ENCODE results near the gene BRDT.

Gene BRDT

GRCh38 chr1:91949356-91949699 lies at the start of gene BRDT:
Gene BRDT (plus strand): TSS chr1:91949401. CDS start chr1:91962755, 13,354 bp downstream.
- DNase-seq (ENCODE audit: low read depth), result no peak

- peak; percentile 93 for DNase-seq (ENCODE audit: low read depth)
These were observed 48.6 kb upstream of the BRDT start for GRCh38 chr1:91900562-91900961.

- no peak for DNase-seq (ENCODE audit: low read depth)
These were observed 48.0 kb upstream of the BRDT start for GRCh38 chr1:91901231-91901630.

- DNase-seq (ENCODE audit: low read depth), result no peak
These were observed 36.9 kb upstream of the BRDT start for GRCh38 chr1:91912266-91912665.

DNA sequence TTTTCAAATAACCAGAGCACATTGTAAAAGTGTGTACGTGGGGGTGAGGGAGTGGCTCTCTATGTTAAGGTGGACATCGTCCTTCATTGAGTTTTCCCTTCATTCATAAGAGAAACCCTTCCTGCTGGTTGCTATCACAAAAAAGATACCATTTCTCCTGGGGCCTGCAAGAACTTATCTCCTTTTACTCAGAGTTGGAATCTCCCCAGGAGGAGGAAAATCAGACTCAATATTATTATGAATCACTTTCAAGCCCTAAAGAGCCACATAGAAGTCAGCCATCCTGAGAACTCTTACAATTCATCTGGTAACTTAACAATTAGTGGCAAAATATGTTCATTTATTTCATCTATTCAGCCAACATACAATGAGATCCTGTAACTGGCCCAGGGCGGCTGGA lies 36.2 kb upstream of the BRDT start:
- no peak for DNase-seq (ENCODE audit: low read depth)

- DNase-seq (ENCODE audit: low read depth), result no peak
These were observed 33.2 kb upstream of the BRDT start for GRCh38 chr1:91916046-91916445.

- DNase-seq (ENCODE audit: low read depth), result no peak
These were observed 32.3 kb upstream of the BRDT start for GRCh38 chr1:91916811-91917460.

DNA sequence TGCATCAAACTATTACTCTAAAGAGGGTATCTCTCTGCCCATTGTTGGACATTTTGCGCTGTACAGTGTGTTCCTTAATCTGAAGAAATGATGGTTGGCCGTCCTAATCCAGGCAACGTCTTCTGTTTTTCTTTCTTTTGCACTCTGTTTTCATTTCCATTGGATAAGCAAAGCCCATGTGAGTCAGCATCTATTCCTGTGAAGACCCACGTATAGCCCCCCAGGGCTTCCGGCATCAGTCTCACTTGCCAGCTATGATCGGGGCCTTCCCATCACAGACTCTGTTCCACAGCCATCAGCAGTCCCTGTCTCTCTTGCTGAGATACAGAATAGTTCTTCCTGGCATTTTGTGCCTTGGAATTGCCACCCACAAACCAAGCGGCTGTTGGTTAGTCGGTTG lies 29.2 kb upstream of the BRDT start:
- DNase-seq (ENCODE audit: low read depth), result no peak

DNA sequence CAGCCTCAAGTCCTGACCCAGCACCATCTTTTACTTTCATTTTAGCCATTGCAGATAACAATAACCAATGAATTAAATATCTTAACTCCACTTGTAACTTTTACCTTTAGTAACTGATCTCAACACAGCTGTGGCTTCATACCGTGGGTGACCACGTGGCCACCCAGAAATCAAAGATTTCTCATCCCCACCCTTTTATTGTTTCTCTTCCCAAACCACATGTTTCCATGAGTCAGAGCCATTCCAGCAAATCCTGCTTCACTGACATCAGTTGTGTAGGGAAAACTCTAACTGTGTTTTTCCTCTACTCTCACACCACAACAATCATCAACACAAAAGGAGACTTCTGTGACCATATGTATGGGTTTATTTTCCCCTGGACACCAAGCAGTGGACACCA lies 25.1 kb upstream of the BRDT start:
- DNase-seq (ENCODE audit: low read depth), result peak; percentile 63

DNA sequence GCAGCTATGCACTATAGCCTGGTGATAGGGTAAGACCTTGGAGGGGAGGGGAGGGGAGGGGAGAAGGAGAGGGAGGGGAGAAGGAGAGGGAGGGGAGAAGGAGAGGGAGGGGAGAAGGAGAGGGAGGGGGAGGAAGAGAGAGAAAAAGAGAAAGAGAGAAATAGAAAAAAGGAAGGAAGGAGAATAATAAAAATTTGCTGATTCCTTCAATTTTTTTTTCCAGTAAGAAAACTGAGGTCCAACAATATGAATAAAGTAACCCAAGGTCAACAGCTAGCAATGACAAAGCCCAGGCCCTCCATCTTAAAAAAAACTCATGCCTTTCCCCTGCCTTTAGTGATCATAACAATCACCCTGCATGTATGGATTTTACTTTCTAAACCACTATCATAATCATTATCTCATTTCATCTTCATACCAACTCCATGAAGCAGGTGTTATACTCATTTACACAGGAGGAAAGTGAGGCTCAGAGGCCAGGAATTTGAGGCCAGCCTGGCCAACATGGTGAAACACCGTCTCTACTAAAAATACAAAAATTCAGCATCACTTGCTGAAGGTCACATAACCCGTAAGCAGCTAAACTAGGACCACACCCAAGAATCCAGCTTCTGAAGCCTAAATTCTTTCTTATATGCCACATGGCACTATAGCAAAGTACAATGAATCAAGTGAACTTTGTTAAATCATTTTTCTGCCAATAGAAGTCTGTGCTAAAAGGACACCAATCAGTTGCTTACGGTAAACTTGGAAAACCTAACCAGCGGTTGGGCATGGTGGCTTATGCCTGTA lies 23.4 kb upstream of the BRDT start:
- no peak for DNase-seq (ENCODE audit: low read depth)

DNA sequence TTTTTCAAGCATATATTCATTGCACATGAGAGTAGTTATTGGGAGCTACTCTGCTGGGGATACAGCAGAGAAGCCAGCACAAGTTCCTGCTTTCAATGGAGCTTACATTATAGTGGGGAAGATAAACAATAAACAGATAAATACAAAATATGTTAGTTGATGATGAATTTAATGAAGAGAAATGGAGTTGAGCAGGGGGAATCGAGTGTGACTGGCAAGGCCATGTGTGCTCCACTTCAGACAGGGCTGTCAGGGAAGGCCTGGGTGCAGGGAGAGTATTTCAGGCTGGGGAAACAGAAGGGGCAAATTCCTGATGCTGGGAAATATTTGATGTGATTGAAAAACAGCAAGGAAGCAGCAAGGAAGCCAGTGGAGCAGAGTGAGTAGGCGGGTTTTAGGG lies 21.2 kb upstream of the BRDT start:
- DNase-seq (ENCODE audit: low read depth), result no peak

DNA sequence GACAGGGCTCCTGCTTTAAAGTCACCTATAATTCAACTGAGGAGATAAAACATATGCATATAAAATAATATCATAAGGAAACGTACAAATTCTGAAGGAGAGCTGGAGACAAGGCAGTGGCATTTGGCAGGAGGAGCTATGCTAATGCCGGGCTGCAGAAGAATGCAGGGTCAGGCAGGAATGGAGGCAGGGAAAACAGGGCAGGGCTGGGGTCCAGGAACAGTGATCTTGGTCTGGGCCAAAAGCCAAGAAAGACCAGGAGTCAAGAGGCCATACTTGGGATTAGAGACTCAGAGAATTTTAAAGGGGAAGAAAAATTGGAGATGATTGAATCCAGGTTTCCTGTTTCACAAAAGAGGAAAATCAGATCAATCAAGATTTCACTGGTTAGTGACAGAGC lies 20.0 kb upstream of the BRDT start:
- DNase-seq (ENCODE audit: low read depth), result no peak

DNA sequence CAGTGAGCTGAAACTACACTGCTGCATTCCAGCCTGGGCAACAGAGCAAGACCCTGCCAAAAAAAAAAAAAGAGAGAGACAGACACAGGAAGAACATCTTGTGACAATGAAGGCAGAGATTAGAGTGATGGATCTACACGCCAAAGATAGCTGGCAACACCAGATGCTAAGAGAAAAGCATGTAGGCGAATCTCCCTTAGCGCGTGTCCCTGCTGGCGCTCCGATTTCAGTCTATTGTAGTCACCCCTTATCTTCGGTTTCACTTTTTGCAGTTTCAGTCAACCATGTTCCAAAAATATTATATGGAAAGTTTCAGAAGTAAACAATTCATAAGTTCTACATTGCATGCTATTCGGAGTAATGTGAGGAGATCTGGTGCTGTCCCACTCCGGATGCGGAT lies 11.6 kb upstream of the BRDT start:
- DNase-seq (ENCODE audit: low read depth), result no peak

DNA sequence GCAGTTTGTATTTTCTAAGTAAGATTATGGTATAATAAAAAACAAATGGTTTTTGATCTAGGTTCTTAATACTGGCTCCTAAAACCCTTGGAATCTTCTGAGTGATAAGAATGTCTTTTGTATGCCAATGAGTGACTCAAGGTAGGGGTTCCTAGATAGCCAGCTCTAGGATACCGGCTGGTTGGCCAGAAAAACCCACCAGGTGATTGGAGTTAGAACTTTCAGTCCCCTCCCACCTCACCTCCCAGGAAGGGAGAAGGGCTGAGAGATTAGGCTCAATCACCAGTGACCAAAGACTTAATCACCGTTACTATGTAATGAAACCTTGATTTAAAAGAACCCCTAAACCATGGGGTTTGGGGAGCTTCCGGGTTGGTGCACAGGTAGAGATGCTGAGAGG lies 8.7 kb upstream of the BRDT start:
- DNase-seq (ENCODE audit: low read depth), result no peak

DNA sequence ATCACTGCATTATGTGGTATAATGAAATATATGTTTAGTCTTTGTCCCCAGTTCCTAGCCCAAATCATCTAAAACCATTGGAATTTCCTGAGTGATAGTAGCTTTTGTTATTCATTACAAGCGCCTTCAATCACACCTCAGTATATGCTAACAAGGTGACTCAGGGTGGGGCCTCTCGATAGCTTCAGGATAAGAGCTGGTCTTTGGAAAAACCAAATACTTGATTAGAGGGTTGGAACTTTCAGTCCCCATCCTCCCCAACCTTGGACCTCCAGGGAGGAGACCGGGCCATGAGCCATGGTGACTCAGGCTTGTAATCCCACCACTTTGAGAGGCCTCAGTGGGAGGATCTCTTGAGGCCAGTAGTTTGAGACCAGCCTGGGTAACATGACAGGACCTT lies 5.1 kb upstream of the BRDT start:
- no peak for DNase-seq (ENCODE audit: low read depth)

DNA sequence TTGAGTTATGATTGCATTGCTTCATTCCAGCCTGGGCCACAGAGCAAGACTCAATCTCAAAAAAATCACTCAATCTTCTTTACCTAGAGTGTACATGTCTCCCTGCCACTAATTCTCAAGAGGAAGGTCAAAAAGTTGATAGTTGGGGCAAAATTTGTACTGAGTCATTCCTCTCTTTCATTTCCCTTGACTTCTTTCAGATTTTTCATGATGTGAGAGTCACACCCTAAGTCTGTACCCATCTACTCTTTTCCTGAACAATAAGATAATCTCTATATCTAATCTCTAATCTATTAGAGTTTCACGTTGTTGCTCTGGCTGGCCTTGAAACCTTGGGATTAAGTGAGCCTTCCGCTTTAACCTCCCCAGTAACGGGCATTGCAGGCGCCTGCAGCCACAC lies 1.1 kb upstream of the BRDT start:
- no peak for DNase-seq (ENCODE audit: low read depth)

GRCh38 chr1:91948501-91949355 lies 473 bp upstream of the BRDT start:
- DNase-seq (ENCODE audit: low read depth), result no peak

- DNase-seq (ENCODE audit: low read depth), result no peak
These were observed 3.0 kb downstream of the BRDT start for GRCh38 chr1:91952187-91952586.

DNA sequence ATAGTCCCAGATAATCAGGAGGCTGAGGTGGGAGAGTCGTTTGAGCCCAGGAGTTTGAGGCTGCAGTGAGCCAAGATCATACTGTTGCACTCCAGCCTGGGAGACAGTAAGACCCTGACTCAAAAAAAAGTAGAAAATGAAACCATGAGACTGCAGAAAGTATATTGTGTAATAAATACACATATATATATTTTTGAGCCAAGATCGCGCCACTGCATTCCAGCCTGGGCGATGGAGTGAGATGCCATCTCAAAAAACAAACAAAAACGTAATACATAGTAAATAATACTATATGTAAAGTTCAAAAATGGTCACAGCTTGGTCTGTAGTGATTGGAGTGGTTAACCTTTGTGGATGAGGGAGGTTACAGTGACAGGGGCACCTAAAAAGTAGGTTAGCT lies 9.7 kb downstream of the BRDT start:
- no peak for DNase-seq (ENCODE audit: low read depth)

DNA sequence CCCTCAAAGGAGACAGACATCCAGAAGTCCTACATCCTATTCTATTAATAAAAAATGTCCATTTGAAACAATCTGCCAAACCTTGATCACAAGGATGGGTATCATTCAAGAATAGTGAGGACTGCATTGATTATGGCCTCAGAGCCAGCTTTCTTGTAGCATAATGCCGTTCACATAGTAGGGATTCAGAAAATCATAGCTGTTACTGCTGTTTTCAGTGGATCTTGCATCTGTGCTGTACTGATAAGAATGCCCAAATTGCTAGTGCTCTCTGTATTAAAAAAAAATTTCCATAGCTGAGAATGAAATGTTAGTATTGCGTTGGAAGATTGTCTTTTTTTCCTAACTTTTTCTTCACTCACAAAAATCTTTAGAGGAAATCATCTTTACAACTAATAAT lies 19.1 kb downstream of the BRDT start:
- no peak for DNase-seq (ENCODE audit: low read depth)

- DNase-seq (ENCODE audit: low read depth), result no peak
These were observed 30.2 kb downstream of the BRDT start for GRCh38 chr1:91979383-91979782.

DNA sequence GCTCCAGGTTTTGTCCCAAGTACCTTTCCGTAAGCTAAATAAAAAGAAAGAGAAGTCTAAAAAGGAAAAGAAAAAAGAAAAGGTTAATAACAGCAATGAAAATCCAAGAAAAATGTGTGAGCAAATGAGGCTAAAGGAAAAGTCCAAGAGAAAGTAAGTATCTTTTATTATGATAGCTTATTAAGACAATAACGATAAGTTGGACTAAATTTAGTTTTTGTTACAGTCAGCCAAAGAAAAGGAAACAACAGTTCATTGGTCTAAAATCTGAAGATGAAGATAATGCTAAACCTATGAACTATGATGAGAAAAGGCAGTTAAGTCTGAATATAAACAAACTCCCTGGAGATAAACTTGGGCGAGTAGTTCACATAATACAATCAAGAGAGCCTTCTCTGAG lies 31.5 kb downstream of the BRDT start:
- DNase-seq (ENCODE audit: low read depth), result no peak

- no peak for DNase-seq (ENCODE audit: low read depth)
These were observed 32.9 kb downstream of the BRDT start for GRCh38 chr1:91981996-91982609.
